ENCODE measurements around the gene HOXD4.

HOXD4 gene

GRCh38 chr2:176170602-176171305 is 19.4 kb downstream of the HOXD4 start:
- no peak for DNase-seq (ENCODE audit: low spot score)

- no peak for DNase-seq (ENCODE audit: low spot score)
Measured at GRCh38 chr2:176171351-176172006, 20.1 kb downstream of the HOXD4 start.

GRCh38 chr2:176172007-176172894 is 20.9 kb downstream of the HOXD4 start:
- no peak for DNase-seq (ENCODE audit: low spot score)

GRCh38 chr2:176172895-176173566 is 21.7 kb downstream of the HOXD4 start:
- no peak for DNase-seq (ENCODE audit: low spot score)

- DNase-seq (ENCODE audit: low spot score), result no peak
Measured at GRCh38 chr2:176173567-176174381, 22.4 kb downstream of the HOXD4 start.

GRCh38 chr2:176174382-176174823 is 23.1 kb downstream of the HOXD4 start:
- DNase-seq (ENCODE audit: low spot score), result no peak

- DNase-seq (ENCODE audit: low spot score), result no peak
Measured at GRCh38 chr2:176174824-176175708, 23.7 kb downstream of the HOXD4 start.

GRCh38 chr2:176175709-176176607 is 24.6 kb downstream of the HOXD4 start:
- DNase-seq (ENCODE audit: low spot score), result no peak

- no peak for DNase-seq (ENCODE audit: low spot score)
Measured at GRCh38 chr2:176177580-176178037, 26.3 kb downstream of the HOXD4 start.

DNA sequence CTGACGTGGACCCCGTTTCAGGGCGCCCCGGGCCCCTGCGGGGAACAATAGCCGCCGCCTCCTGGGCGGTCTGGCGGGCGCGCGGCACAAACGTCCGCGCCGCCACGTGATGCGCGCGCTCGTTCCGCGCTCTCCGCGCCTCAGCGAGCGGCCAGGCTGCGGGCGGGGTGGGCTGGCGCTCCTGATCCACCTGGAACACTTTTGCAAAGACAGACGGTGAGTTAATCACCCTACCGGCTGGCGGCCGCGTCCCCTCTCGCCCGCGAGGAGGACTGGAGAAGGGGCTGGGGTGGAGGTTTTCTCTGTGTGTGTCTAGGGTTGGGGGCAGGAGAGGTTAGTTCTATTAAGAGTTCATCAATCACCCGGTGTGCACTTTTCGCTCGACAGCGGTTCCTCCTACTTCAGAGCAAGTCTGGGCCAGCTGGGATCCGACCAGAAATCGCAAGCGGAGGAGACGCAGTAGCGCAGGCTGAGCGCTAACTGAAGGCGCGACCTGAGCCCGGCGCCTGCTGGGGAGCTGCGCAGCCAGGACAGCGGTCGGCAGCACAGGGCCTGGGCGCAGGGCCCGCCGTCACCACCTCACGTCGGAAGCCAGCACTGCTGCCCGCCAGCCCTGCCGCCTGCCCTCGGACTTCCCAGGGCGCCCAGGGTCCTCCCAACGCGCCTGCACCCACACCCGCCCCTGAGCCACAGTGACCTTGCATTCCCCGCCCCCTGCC is 26.8 kb downstream of the HOXD4 start:
- no peak for DNase-seq (ENCODE audit: low spot score)

GRCh38 chr2:176178757-176179295 is 27.5 kb downstream of the HOXD4 start:
- DNase-seq (ENCODE audit: low spot score), result no peak

DNA sequence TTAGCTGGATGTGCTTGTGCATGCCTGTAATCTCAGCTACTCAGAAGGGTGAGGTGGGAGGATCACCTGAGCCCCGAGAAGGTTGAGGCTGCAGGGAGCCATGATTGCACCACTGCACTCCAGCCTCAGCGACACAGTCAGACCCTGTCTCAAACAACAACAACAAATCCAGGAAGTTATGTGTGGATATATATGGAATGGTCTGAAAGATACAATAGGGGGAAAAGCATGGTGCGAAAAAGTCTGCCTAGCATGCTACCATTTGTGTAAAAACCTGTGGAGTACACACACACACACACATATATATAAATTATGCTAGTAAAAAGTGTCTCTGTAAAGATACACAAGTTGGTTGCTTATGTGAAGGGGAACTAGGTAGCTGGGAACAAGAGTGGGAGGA is 30.2 kb downstream of the HOXD4 start:
- no peak for DNase-seq (ENCODE audit: low spot score)

DNA sequence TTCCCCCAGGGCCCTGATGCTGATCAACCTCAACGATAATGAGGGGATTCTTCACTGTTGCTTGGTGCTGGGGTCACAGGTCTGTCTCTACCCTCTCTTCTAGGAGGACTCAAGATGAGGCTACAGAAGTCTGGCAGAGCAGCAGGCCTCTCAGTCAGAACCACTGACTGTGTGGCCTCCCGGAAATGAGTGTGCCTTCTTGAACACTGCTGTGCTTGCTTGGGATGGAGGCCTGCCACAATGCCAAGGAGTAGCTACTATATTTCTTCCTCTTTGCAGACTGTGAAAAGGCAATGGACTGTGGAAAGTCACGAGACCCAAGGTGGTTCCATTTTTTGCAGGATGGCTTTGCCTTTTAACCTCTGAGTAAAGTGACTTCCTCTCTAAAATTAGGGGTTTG is 31.3 kb downstream of the HOXD4 start:
- no peak for DNase-seq (ENCODE audit: low spot score)

DNA sequence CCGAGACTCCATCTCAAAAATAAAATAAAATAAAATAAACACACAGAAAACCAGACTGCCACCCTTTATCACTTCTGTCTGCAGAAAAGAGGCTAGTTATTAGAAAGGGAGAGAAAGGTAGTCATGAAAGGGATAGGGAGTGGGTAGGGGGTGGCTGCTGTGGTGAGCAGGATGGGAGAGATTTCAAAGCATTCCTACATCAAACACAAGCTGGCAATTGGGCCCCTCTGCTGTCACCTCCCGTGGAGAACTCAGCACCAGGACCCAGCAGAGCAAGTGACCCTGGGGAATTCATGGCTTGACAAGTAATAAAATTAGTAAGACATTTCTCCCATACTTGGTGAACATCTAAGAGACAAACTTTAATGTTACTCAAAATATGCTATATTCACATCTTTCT is 33.4 kb downstream of the HOXD4 start:
- no peak for DNase-seq (ENCODE audit: low spot score)

DNA sequence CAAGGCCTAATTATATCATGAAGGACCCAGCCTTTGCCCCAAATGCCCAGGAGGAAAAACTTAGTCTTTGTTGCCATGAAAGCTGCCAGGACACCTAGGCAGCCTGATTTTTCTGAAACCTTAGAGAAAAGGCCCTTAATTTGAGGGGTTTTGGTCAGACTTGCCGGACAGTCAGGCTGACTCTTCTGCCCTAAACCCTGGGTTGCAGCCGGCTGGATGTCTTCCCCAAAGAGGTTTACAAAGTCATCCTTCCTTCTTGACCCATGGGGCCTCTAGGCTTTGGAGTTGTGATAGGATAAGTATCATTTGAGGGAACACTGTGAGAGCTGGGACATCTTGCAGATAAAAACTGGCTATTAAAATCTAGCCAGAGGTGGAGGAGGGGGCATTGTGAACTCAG is 34.7 kb downstream of the HOXD4 start:
- DNase-seq (ENCODE audit: low spot score), result no peak

- no peak for DNase-seq (ENCODE audit: low spot score)
Measured at GRCh38 chr2:176187200-176187898, 36.0 kb downstream of the HOXD4 start.
